Activated CD4-positive, alpha-beta T cell treated with anti-CD3 and anti-CD28 coated beads, Interleukin-10, Interleukin-2, amounts not matched to agents 100 ng/mL and 50 ng/mL, durations not matched to agents 16 hours and 8 hours (primary cell): ENCODE data around the gene ZFYVE28.
"Not testable (repeated sequence)": the region's sequence is repeated elsewhere in the genome, so short reads cannot be mapped to it uniquely, and the experiment has no call there.

Experiments used
- DNase-seq: peaks from one replicate; pipeline ENCODE4 v3.0.0-alpha.2; 2020

ZFYVE28 gene

GRCh38 chr4:2386717-2387116 is 31.7 kb downstream of the ZFYVE28 start:
- DNase-seq: no peak

DNA sequence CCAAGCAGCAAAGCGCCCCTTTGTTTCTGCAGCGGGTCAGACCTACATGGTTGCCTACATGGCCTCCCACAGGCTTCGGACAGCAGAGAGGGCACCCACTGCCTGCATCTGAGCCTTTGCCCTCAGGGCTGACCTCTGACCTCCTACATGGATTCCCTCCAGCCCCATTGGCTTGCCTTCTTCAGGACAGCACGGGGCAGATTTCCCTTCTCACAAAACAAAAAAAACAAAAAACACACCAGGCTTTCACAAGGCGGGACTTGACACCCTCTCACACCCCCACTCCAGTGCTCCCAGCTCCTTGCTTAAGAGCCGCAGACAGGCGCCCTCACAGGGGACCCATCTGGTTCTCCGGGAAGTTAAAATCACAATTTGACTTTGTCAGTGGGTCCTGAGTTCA is 32.9 kb downstream of the ZFYVE28 start:
- no peak for DNase-seq

- no peak for DNase-seq
Observed at GRCh38 chr4:2384245-2384644, 34.2 kb downstream of the ZFYVE28 start.

DNA sequence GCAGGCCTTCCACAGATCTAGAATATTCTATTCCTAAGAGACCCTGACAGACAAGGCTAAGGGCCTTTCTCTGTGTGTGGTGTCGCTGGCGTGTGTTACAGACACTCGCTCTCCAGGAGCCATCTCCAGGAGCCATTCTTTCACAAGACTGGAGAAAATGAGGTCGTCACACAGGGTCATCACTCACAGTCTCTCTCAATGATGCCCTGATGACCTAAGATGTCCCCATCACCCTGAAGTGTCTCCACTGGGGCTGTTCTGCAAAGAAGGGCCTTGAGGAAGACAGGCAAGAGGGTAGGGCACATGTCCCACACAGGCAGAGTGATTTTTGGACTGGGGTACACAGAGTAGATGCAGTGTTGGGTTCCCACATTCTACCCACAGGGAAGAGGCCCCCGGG is 34.7 kb downstream of the ZFYVE28 start:
- no peak for DNase-seq

DNA sequence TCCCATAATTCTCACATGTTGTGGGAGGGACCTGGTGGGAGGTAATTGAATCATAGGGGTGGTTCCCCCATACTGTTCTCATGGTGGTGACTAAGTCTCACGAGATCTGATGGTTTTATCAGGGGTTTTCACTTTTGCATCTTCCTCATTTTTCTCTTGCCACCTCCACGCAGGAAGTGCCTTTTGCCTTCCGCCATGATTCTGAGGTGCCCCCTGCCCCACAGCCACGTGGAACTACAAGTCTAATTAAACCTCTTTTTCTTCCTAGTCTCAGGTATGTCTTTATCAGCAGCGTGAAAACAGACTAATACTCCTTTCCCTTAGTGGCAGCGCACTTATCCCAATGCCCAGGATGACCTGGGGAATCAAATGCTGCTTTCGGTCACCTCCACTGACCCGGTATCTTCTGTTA is 35.2 kb downstream of the ZFYVE28 start:
- DNase-seq: not testable (repeated sequence)

GRCh38 chr4:2382769-2383202 is 35.7 kb downstream of the ZFYVE28 start:
- DNase-seq: not testable (repeated sequence)

- not testable (repeated sequence) for DNase-seq
Observed at GRCh38 chr4:2380589-2380988, 37.9 kb downstream of the ZFYVE28 start.

DNA sequence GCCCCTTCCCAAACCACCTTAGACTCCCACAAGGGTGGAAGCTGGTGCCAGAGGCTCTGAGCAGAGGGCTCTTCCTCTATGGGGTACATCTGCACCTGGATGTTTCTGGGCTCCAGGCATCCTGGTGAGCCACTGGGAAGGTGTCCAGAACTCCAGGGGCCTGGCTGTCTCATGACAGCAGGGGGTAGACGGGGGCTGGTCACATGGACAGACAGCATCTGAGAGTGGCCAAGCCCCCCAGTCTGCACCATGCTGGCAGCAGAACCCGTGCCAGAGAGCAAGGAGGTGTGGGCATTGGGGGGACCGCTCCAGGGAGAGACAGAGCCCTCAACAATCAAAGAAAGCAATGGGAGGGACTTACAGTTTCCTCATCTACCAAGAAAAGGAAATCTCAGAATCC is 39.5 kb downstream of the ZFYVE28 start:
- no peak for DNase-seq

- no peak for DNase-seq
Observed at GRCh38 chr4:2378401-2378800, 40.0 kb downstream of the ZFYVE28 start.

DNA sequence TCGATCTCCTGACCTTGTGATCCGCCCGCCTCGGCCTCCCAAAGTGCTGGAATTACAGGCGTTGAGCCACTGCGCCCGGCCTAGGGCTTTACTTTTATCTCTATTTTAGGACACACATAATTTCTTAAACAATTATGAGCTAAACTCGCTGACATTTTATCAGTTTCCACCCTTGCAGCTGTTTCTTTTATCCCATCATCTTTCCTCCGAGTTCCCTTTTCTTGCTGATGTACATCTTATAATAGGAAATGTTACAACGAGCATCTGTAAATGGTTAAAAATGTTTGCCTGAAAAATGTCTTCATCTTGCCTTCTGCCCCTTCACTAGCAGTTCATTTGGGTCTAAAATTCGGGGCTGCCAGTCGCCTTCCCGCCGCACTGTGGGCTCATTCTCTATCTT is 41.2 kb downstream of the ZFYVE28 start:
- DNase-seq: no peak

DNA sequence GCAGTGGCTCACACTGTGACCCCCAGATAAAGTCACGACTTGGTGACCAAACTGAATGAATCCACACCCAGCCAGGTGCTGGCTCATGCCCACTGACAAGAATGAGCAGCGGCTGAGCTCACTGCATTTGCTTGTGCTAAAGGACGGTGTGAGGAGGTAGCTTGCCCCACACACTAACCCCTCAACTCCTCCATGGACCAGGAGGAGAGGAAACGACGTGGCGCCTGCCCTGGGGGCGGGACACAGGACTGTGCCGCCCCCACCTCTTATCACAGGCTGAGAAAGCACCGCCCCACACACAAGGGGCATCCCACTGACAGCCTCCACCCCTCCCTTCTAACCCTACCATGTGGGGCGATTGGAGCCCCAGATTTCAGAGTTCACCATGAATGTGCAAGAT is 43.0 kb downstream of the ZFYVE28 start:
- no peak for DNase-seq

- no peak for DNase-seq
Observed at GRCh38 chr4:2373532-2373931, 44.9 kb downstream of the ZFYVE28 start.

DNA sequence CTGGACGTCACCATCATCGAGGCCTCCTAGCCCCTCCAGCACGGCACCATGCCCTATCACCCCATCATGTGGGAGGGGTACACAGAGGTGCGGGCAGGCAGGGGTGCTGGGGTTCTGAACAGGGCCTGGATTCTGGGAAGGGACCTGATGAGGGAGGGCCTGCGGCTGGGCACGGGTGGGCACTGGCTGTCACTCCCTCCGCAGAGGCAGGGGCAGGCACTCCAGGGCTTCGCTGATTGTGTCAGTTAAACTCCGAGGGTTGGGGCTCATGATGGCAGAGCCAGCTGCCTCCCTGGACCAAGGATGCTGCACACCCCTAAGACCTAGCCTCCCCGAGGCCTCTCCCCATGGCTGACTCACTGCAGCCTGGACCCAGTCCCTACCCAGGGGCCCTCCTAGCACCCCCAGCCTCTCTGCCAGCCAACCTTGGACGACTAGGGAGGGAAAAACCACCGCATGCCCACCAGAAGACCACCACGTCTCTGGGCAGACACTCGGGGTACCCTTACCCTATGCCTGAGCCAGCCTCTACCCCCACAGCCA is 45.9 kb downstream of the ZFYVE28 start:
- no peak for DNase-seq

GRCh38 chr4:2371765-2372487 is 46.5 kb downstream of the ZFYVE28 start:
- DNase-seq: no peak

- no peak for DNase-seq
Observed at GRCh38 chr4:2370597-2371320, 47.7 kb downstream of the ZFYVE28 start.

GRCh38 chr4:2368746-2369437 is 49.6 kb downstream of the ZFYVE28 start:
- no peak for DNase-seq

DNA sequence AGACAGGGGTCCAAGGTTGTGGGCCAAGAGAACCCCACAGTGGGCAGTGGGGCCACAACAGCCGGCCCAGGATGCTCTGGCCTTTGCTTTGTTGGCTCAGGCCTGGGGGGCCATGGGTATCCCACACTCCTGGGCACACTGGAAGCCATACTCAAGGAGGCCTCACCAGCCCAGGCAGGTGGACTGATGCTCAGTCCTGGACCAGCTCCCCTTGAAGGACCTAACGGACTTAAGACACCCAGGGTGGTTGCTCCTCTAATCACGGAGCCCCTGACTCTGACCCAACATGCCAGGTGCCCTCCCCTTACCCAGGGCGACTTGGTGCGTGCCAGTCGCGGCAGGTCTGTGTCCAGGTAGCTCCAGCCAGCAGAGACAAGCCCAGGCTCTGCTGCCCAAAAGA is 50.8 kb downstream of the ZFYVE28 start:
- no peak for DNase-seq

DNA sequence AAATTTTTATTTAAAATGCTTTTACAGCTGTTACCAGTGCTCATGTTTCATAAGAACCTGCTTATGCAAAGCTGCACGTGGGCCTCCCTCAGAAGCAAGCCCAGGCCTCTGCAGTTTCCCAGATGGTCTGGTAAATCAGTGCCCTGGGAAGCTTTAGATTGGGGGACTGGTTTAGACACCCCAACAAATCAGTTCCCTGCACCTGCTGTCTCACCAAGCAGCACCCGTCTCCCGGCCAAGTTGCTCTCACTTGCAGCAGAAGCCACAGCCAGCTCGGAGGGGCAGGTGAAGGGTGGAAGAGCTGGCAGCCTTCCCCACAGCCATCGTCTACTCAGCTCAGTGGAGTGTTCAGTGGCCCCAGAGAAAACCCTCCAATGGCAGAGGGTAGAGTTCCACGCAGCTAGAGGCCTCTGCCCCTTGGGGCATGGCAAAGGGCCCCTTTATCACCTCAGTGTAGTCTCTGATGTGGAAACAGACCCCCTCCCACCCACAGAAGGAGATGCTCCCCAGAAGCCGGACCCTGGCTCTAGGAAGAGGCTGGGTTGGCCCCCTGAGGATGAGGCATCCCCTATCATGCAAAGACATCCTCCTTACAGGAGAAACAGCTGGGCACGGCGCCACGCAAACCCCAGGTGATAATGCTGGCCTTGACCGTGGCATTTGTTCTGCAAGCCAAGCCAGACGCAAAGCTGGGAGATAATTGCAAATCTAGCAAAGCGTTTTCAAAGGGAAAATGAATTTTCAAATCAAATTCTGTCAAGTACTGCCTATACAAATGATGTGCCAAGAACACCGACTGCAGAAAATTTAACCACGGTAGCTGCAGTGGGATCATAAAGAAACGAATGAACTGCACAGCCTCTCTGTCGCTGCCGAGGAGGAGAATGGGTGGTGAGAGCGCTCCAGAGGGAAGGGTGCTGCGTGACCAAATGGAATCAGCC is 51.9 kb downstream of the ZFYVE28 start:
- no peak for DNase-seq

GRCh38 chr4:2365913-2366210 is 52.6 kb downstream of the ZFYVE28 start:
- no peak for DNase-seq

GRCh38 chr4:2365054-2365912 is 53.2 kb downstream of the ZFYVE28 start:
- no peak for DNase-seq

- peak; percentile 58 for DNase-seq
Observed at GRCh38 chr4:2364654-2365053, 53.8 kb downstream of the ZFYVE28 start.
